ENCODE results near the gene TMF1. TPM values are rescaled to one million over a fixed set of nuclear protein-coding genes. Genes with fewer than 3 reads are reported as not detected.

Gene TMF1
- total and polyA plus RNA-seq, 12 donors: 6.9 to 41.9 (median 27.3) TPM

DNA sequence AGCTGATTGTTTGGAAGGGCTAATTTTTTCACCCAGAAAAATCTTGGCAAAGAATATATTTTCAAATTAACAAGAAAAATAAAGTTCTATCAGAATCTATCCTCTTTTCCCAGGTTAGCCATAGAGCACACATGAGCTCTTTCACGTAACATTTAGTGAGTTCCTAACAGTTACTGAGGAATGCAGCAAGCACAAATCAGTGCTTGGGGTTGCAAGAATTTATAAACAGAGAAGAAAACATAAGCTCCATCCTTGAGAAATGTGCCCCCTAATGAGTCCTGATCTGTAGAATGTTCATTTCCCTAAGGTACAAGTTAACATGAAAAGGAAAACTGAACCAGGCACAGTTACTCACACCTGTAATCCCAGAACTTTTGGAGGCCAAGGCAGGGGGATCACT lies 52.5 kb downstream of the TMF1 start:
- no peak for DNase-seq
- Histone ChIP-seq H3K4me3 (no peak overlapping the region), H3K36me3 (replicated peaks in 1 of 2) (peaks cover 0 to 58% of the 10 kb centered on the region in 2 donors), H3K9me3 (replicated peaks in 1 of 3) (no peaks in the 10 kb centered on the region), H3K4me1 (replicated peaks in 1 of 2) (no peaks in the 10 kb centered on the region), H3K27ac (no peak overlapping the region), H3K27me3 (no peaks in the 10 kb centered on the region)
- TF ChIP-seq POLR2A (IDR thresholded peaks at IDR 0.05): no peak
- TF ChIP-seq, protein P1, sequence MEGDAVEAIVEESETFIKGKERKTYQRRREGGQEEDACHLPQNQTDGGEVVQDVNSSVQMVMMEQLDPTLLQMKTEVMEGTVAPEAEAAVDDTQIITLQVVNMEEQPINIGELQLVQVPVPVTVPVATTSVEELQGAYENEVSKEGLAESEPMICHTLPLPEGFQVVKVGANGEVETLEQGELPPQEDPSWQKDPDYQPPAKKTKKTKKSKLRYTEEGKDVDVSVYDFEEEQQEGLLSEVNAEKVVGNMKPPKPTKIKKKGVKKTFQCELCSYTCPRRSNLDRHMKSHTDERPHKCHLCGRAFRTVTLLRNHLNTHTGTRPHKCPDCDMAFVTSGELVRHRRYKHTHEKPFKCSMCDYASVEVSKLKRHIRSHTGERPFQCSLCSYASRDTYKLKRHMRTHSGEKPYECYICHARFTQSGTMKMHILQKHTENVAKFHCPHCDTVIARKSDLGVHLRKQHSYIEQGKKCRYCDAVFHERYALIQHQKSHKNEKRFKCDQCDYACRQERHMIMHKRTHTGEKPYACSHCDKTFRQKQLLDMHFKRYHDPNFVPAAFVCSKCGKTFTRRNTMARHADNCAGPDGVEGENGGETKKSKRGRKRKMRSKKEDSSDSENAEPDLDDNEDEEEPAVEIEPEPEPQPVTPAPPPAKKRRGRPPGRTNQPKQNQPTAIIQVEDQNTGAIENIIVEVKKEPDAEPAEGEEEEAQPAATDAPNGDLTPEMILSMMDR (IDR thresholded peaks at IDR 0.05): no peak
- intact Hi-C loops (cut with DNase I): no loop called here
- WGBS, 4 donors: 67 to 85% (median 80%) methylated on average over 1 of the region's 1 CpG

DNA sequence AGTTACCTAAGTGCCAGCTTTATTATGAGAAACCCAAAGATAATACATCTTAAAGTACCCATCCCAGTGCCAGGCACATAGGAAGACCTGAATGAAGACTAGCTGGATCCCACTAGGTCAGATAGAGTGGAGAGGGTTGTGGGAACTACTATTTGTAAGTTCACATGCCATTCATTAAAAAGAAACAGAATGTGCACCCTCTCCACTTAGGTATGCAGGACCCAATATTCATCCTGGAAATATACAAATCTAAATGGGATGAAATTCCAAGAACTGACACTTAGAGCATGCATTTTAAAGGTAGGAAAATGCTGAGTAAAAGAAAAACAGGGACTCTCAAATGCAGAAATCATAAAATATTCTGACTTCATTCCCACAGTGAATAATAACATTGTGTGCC lies 53.0 kb downstream of the TMF1 start:
- H3K27ac ChIP-seq: no peak overlapping the region
- no peaks in the 10 kb centered on the region for H3K9me3 ChIP-seq (replicated peaks in 1 of 3)
- no peak overlapping the region for H3K4me3 ChIP-seq
- intact Hi-C loops (cut with DNase I): no loop called here
- DNase-seq: no peak
- H3K27me3 ChIP-seq: no peaks in the 10 kb centered on the region
- peaks cover 0 to 56% of the 10 kb centered on the region in 2 donors for H3K36me3 ChIP-seq (replicated peaks in 1 of 2)
- TF ChIP-seq POLR2A (IDR thresholded peaks at IDR 0.05): no peak
- TF ChIP-seq, protein P1 (IDR thresholded peaks at IDR 0.05): no peak
- H3K4me1 ChIP-seq (replicated peaks in 1 of 2): no peaks in the 10 kb centered on the region

DNA sequence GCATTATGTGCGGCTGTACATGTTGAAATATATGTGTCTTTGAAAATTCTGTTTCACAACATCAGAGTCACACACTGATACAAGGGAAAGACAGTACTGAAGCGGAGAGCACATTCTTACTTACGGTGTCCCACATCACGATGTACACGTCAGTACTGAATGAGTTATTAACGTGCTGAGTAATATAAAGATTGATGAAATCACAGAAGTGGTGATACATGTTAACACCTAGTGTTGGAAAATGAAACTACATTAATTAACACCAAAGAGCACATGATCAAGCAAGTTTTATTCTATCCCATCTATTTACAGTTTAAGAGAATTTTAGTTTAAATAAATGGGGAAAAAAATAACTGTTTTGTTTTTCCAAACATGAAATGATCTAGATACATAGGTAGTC lies 54.2 kb downstream of the TMF1 start:
- TF ChIP-seq, protein P1 (IDR thresholded peaks at IDR 0.05): no peak
- TF ChIP-seq POLR2A (IDR thresholded peaks at IDR 0.05): no peak
- H3K36me3 ChIP-seq (replicated peaks in 1 of 2): peaks cover 0 to 47% of the 10 kb centered on the region in 2 donors
- WGBS, 4 donors: 79 to 89% (median 83%) methylated on average over 6 of the region's 6 CpGs
- intact Hi-C loops (cut with DNase I): no loop called here
- no peak for DNase-seq
- no peaks in the 10 kb centered on the region for H3K9me3 ChIP-seq (replicated peaks in 1 of 3)
- H3K27ac ChIP-seq: no peak overlapping the region
- no peaks in the 10 kb centered on the region for H3K4me1 ChIP-seq (replicated peaks in 1 of 2)
- no peak overlapping the region for H3K4me3 ChIP-seq
- H3K27me3 ChIP-seq: no peaks in the 10 kb centered on the region

DNA sequence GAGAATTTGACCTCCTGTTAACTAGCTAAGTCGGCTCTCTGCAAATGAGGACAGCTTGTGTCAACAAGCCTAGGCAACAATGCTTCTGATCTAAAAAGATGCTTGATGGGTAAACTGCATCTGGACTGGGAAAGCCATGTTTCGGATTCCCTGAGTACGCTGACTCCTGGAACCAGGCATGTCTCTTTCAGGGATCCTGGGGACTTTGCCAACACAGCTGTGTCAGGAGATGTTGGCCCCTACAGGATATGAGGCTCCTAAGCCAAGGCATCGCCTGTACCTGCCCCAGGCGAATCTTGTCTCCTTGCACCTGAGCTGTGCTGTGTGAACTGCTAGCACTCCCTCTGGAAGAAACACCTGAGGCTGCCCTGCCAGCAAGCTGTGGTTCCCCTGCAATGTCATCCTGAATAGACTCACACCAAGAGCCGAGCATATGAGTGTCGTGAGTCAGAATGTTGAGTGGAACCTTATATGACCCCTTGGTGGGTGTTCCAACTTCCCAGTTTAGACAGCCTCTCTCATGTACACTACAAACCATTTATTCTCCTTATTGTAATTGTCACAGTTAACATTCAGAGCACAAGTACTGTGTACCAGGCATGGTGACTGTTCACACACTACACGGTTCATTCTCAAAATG lies 55.7 kb downstream of the TMF1 start:
- intact Hi-C loops (cut with DNase I): no loop called here
- DNase-seq: no peak
- Histone ChIP-seq H3K9me3 (replicated peaks in 1 of 3) (no peaks in the 10 kb centered on the region), H3K4me1 (replicated peaks in 1 of 2) (no peaks in the 10 kb centered on the region), H3K27ac (no peak overlapping the region), H3K36me3 (replicated peaks in 1 of 2) (peaks cover 0 to 37% of the 10 kb centered on the region in 2 donors), H3K27me3 (no peaks in the 10 kb centered on the region), H3K4me3 (no peak overlapping the region)
- no peak for TF ChIP-seq POLR2A (IDR thresholded peaks at IDR 0.05)
- TF ChIP-seq, protein P1 (IDR thresholded peaks at IDR 0.05): no peak
- 80 to 87% (median 82%) methylated on average over 6 to 8 of the region's 8 CpGs for WGBS, 4 donors

Measured in adrenal gland (tissue), 12 donors.